Body of pancreas (tissue), 4 donors: Measurements from ENCODE around the gene GALNT16. TPM values are rescaled to one million over a fixed set of nuclear protein-coding genes. Genes with fewer than 3 reads are reported as not detected.
A peak's percentile ranks its signal among the peaks of the same experiment; 100 is the strongest.

Experiments used
- ATAC-seq: fragments of 150-250 bp; one replicate; pipeline ENCODE4 v1.9.1; 2016
- DNase-seq, 4 donors: peaks; one replicate each; pipeline ENCODE4 v3.0.0-alpha.2; 2019
- H3K27ac ChIP-seq, 4 donors: fragments of 200-600 bp; sonication (generic); 1 replicate in 3 of 4; 2 replicates in 1 of 4; pipeline versions ENCODE4 v1.5.1 to v1.6.1; 2016 to 2019; ENCODE audit warnings: mild to moderate bottlenecking in 1 of 4, mixed read lengths in 1 of 4, moderate library complexity in 1 of 4
- H3K27me3 ChIP-seq, 2 donors: fragments of 200-600 bp; sonication (generic); one replicate each; pipeline ENCODE4 v1.6.0; 2016; ENCODE audit warnings: mild to moderate bottlenecking in 1 of 2
- H3K36me3 ChIP-seq, 2 donors: fragments of 200-600 bp; sonication (generic); replicated peaks in 1 of 2; 2 replicates each; pipeline ENCODE4 v1.5.1; 2016; ENCODE audit warnings: low read depth in 2 of 2; ENCODE audit not compliant: insufficient read depth in 1 of 2
- H3K4me1 ChIP-seq: fragments of 200-600 bp; sonication (generic); one replicate; pipeline ENCODE4 v1.6.0; 2016
- H3K4me3 ChIP-seq, 2 donors: fragments of 200-600 bp; sonication (generic); 1 replicate in 1 of 2; 2 replicates in 1 of 2; pipeline ENCODE4 v1.5.1; 2016 to 2019
- H3K9me3 ChIP-seq, 3 donors: fragments of 200-600 bp; sonication (generic); 1 replicate in 2 of 3; 2 replicates in 1 of 3; pipeline ENCODE4 v1.5.1; 2016
- POLR2A ChIP-seq, 3 donors: fragments of 450-650 bp; IDR thresholded peaks; one replicate each; pipeline ENCODE4 v1.6.1; 2016; ENCODE audit warnings: antibody characterized with exemption in 3 of 3, mild to moderate bottlenecking in 2 of 3
- WGBS, 2 donors: methylation state at CpG; one replicate each; pipeline ENCODE4 v1.1.5; 2017; 5-methylcytosine and 5-hydroxymethylcytosine counted together
- intact Hi-C: fragments of 100-400 bp; cut with DNase I; formaldehyde crosslinking; loops from one replicate; pipeline ENCODE4 v1.15.1; 2023
- total RNA-seq, 2 donors: library from RNA; depleted of rRNA; stranded (reverse); fragments of >200 nt; gene quantifications; one replicate each; pipeline ENCODE4 v1.1.0, GENCODE V29; 2016
- TF ChIP-seq, protein P1 (sequence below), 7 experiments: fragments of 450-650 bp in 4 of 7; fragments of 200-600 bp in 3 of 7; sonication (generic) in 3 of 7; IDR thresholded peaks; one replicate each; pipeline ENCODE4 v1.5.1; 2016 to 2019; ENCODE audit warnings: antibody characterized with exemption in 7 of 7

The GALNT16 gene
- total RNA-seq, 2 donors from 2014 or later, result 1.3 to 5.6 TPM

DNA sequence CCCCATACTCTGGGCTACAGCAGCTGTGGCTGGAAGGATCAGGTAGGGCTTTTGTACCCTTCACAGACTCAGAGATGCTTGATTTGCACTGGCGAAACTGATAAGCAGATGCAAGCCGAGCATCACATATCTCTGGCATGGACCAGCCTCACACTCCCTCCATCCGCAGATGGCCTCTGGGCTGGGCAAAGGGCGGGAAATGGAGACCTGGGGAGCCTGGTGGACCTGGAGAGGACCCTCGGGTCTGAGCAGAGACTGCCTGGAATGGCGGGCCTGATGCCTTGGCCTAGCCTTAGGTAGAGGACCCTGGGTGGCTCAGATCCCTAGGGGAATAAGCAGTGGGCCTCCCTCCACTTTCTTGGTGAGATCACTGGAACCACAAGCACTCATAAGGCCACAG, 53.2 kb downstream of the GALNT16 start:
- H3K27me3 ChIP-seq, result no peaks in the 10 kb centered on the region
- TF ChIP-seq, protein P1, sequence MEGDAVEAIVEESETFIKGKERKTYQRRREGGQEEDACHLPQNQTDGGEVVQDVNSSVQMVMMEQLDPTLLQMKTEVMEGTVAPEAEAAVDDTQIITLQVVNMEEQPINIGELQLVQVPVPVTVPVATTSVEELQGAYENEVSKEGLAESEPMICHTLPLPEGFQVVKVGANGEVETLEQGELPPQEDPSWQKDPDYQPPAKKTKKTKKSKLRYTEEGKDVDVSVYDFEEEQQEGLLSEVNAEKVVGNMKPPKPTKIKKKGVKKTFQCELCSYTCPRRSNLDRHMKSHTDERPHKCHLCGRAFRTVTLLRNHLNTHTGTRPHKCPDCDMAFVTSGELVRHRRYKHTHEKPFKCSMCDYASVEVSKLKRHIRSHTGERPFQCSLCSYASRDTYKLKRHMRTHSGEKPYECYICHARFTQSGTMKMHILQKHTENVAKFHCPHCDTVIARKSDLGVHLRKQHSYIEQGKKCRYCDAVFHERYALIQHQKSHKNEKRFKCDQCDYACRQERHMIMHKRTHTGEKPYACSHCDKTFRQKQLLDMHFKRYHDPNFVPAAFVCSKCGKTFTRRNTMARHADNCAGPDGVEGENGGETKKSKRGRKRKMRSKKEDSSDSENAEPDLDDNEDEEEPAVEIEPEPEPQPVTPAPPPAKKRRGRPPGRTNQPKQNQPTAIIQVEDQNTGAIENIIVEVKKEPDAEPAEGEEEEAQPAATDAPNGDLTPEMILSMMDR (IDR thresholded peaks at IDR 0.05), result no peak
- TF ChIP-seq POLR2A (IDR thresholded peaks at IDR 0.05), result no peak
- no peaks in the 10 kb centered on the region for H3K4me1 ChIP-seq
- intact Hi-C loops, result no loop called here
- 71 to 79% methylated on average over 1 to 6 of the region's 6 CpGs for WGBS, 2 donors
- DNase-seq, result no peak
- ATAC-seq, result no peak
- H3K36me3 ChIP-seq, result no peaks in the 10 kb centered on the region
- H3K27ac ChIP-seq, result no peak overlapping the region
- no peaks in the 10 kb centered on the region for H3K9me3 ChIP-seq
- H3K4me3 ChIP-seq, result no peak overlapping the region

DNA sequence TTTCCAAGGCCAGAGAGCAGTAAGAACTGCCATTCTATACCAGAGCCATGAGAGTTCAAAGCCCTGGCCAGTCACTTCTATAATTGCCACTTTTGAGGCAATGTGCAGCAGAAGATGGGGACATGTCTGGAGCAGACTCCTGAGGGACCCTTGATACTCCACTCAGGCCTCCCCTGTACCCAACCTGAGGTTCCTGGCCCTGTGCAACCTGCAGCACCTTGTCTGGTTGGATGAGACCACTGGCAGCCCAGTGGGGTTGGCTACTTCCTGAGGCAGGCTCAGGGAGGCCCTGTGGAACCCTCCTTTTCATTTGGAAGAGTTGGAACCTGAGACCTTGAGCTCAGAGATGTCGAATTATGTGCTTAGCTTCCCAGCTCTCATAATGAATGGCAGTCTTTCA, 54.4 kb downstream of the GALNT16 start:
- DNase-seq, result no peak
- Histone ChIP-seq H3K36me3 (no peaks in the 10 kb centered on the region), H3K27me3 (no peaks in the 10 kb centered on the region), H3K9me3 (no peaks in the 10 kb centered on the region), H3K4me1 (no peaks in the 10 kb centered on the region), H3K4me3 (no peak overlapping the region), H3K27ac (no peak overlapping the region)
- intact Hi-C loops, result no loop called here
- WGBS, 2 donors, result 23 to 58% methylated on average over 1 of the region's 1 CpG
- TF ChIP-seq, protein P1 (IDR thresholded peaks at IDR 0.05), result no peak
- no peak for TF ChIP-seq POLR2A (IDR thresholded peaks at IDR 0.05)
- ATAC-seq, result no peak

DNA sequence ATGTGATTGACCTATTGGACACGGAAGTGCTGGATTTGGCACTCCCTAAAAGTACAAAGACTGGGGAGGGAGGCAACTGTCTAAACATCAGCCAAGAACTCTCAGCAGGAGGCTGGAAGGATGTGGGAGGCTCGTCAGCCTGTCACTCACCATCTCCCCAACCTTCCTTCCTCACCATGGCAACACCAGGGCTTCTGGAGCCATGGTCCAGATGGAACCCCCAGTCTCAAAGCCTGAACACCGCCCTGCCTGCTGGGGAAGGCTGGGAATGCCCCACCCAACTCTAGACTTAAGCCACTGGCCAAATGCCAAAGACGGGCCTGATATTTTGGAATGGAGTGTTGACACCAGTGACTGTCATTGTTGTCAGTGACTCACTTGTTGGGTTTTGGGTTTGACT, 55.3 kb downstream of the GALNT16 start:
- no peaks in the 10 kb centered on the region for H3K4me1 ChIP-seq
- 58 to 68% methylated on average over 4 of the region's 4 CpGs for WGBS, 2 donors
- H3K27me3 ChIP-seq, result no peaks in the 10 kb centered on the region
- ATAC-seq (no peak), DNase-seq (no peak)
- no peak overlapping the region for H3K4me3 ChIP-seq
- no peak for TF ChIP-seq POLR2A (IDR thresholded peaks at IDR 0.05)
- TF ChIP-seq, protein P1 (IDR thresholded peaks at IDR 0.05), result no peak
- H3K9me3 ChIP-seq, result no peaks in the 10 kb centered on the region
- H3K27ac ChIP-seq, result no peak overlapping the region
- no peaks in the 10 kb centered on the region for H3K36me3 ChIP-seq
- intact Hi-C loops, result no loop called here

DNA sequence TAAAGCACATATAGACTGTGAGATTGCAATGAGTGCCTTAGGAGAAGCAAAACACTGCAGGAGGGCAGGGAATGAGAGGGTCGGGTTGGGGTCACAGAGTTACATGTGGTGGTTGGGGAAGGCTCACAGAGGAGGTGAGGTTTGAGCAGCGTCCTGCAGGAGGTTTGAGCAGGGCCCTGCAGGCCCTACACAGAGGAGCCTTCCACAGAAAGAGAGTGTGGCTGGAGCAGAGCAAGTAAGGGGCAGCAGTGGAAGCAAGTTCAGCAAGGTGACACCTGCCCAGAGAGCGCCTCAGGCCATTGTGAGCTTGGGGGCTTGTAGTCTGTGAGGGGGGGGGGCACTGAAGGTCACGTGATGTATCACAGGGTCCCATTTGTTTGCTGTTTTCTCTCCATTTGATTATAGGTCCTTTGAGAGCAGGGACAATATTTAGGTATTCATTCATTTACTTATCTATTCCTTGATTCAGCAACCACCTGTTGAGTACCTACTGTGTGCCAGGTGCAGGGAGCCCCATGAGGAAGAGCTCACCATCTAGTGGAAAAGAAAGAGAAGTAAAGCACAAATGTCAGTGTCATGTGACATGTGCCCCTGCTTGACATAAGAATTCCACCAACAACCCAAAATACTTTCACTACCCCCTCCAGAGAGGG, 56.6 kb downstream of the GALNT16 start:
- intact Hi-C loops, result no loop called here
- Histone ChIP-seq H3K4me3 (no peak overlapping the region), H3K27me3 (no peaks in the 10 kb centered on the region), H3K4me1 (no peaks in the 10 kb centered on the region), H3K36me3 (no peaks in the 10 kb centered on the region), H3K9me3 (no peaks in the 10 kb centered on the region), H3K27ac (no peak overlapping the region)
- TF ChIP-seq, protein P1 (IDR thresholded peaks at IDR 0.05), result no peak
- TF ChIP-seq POLR2A (IDR thresholded peaks at IDR 0.05), result no peak
- ATAC-seq (no peak), DNase-seq (no peak)
- WGBS, 2 donors, result 76 to 84% methylated on average over 4 of the region's 4 CpGs

DNA sequence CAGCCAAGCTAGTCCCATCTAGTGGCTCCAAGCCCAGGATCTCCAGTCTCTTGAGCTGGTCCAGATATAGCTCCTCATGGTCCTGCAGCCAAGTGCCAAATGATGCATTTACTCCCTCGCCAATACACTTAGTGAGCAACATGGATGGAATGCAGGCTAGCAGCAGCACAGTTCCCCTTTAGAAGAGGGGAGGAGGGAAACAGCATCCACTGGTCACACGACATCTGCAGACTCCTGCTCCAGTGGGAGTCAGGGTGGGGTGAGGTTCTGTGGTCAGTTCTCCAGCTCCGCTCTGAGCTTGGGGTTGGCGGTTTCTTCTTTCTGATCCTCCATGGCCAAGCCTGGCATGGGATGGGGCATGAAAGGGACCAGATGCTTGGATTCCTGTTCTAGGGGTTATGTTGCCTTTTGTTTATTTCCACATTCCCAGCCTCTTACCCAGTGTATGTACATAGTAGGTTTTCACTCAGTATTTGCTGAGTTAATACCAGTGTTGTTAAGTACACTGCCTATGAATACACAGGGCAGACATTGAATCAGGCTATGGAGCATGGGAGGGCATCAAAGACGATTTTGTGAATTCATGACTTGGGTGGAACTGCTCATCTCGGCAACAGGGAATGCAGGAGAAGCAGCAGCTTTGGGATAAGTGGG, 57.3 kb downstream of the GALNT16 start:
- intact Hi-C loops, result no loop called here
- no peak for TF ChIP-seq POLR2A (IDR thresholded peaks at IDR 0.05)
- TF ChIP-seq, protein P1 (IDR thresholded peaks at IDR 0.05), result no peak

More for the DNA sequence above, 57.3 kb downstream of the GALNT16 start:
- Histone ChIP-seq H3K36me3 (no peaks in the 10 kb centered on the region), H3K27me3 (no peaks in the 10 kb centered on the region), H3K27ac (no peak overlapping the region), H3K4me3 (no peak overlapping the region), H3K4me1 (no peaks in the 10 kb centered on the region), H3K9me3 (no peaks in the 10 kb centered on the region)
- ATAC-seq, result peak; percentile 70
- DNase-seq, result peak in 3 of 4 donors; percentile 17 to 55 (median 32)
- WGBS, 2 donors, result 76% methylated on average over 6 of the region's 6 CpGs
